GM12892 (cell line): ENCODE results near the gene PLEKHA6.

Experiments
- POLR2A ChIP-seq: IDR thresholded peaks from 2 replicates; pipeline ENCODE4 v1.6.1; 2011; ENCODE audit warnings: low read depth, low read length, control low read depth
- POLR2AphosphoS5 ChIP-seq: IDR thresholded peaks from 2 replicates; pipeline ENCODE4 v1.6.1; 2011; ENCODE audit warnings: low read depth, low read length, control low read depth

DNA sequence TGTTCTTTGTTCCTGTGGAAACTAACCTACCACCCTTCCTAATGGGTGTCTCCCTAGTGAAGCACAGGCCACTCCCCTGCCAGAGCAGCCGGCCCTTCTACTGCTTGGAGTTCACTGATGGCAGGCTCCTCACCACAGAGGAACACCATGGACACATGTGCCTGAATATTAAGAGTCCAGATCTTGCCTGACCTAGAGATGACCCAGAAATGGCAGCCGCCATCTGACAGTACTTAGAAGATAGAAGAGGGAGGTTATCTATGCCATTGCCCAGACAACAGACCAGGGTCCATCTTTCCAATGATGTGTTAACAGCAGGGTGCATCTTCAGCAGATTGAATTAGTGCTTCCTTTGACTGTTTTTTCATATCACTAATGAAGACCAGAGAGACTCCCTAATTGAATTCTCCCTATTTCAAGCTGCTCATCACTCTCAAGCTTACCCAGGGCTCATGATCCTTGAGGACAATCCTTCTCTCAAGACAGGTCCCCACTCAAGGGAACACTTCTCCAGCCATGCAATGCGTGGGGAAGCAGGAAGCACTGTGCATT lies 59.8 kb downstream of the PLEKHA6 start:
- TF ChIP-seq POLR2AphosphoS5 (no peak), POLR2A (no peak)
